Measurements from ENCODE around the gene JCAD. TPM values are rescaled to one million over a fixed set of nuclear protein-coding genes. Genes with fewer than 3 reads are reported as not detected.
"Not testable (repeated sequence)": the region's sequence is repeated elsewhere in the genome, so short reads cannot be mapped to it uniquely, and the experiment has no call there.

The JCAD gene
- total and polyA plus RNA-seq, 10 of the 15 experiments (the other 5 are each of a cell fraction or from before 2014, with no cell fraction given): 0.28 TPM; not detected in 9

GRCh38 chr10:30026080-30026479 lies 33.3 kb downstream of the JCAD start:
- Histone ChIP-seq H4K20me1 (ENCODE audit: control insufficient read depth, insufficient read depth) (no peaks in the 10 kb centered on the region), H3K36me3 (ENCODE audit: control insufficient read depth in 2 of 2, insufficient read depth in 2 of 2, low read length in 1 of 2) (no peaks in the 10 kb centered on the region), H3K27me3 (replicated peaks in 1 of 2; ENCODE audit: control insufficient read depth in 2 of 2, insufficient read depth in 2 of 2, low read length in 1 of 2) (no peaks in the 10 kb centered on the region), H3K4me3 (no peak overlapping the region), H3K4me1 (ENCODE audit: control insufficient read depth, insufficient read depth, low read length) (peaks cover 14% of the 10 kb centered on the region), H3K9me3 (replicated peaks; ENCODE audit: control insufficient read depth, insufficient read depth, low read length) (no peaks in the 10 kb centered on the region), H3K27ac (ENCODE audit: control insufficient read depth, insufficient read depth) (no peak overlapping the region), H2AFZ (ENCODE audit: control insufficient read depth, low read depth, low read length) (no peak overlapping the region), H3K9ac (ENCODE audit: control insufficient read depth, insufficient read depth, low read length) (no peak overlapping the region), H3K79me2 (ENCODE audit: control insufficient read depth, insufficient read depth, low read length) (no peaks in the 10 kb centered on the region), H3K4me2 (ENCODE audit: control insufficient read depth, insufficient read depth) (no peak overlapping the region)
- CTCF ChIA-PET: no interaction called here
- POLR2A ChIA-PET: no interaction called here
- no peak for FAIRE-seq
- no peak for DNase-seq (ENCODE audit: low read depth, low spot score)
- SMC1A ChIA-PET (ENCODE audit: uncharacterized antibody, unreplicated experiment): no interaction called here
- no peak for ATAC-seq
- in situ Hi-C loops (cut with MboI): no loop called here
- WGBS (ENCODE audit: insufficient coverage, insufficient replicate concordance, low lambda C conversion rate, missing lambda C conversion rate): 87% methylated on average over 10 of the region's 10 CpGs
- no TSS peak for BruUV-seq (replicated peaks)
- intact Hi-C loops (cut with micrococcal nuclease; ENCODE audit: unreplicated experiment): no loop called here
- TF ChIP-seq FOXK2 (IDR thresholded peaks at IDR 0.05) (no peak), HDAC2 (IDR thresholded peaks at IDR 0.05) (no peak), POLR2AphosphoS2 (IDR thresholded peaks at IDR 0.05; ENCODE audit: low read depth, low read length) (no peak)
- RAD21 ChIA-PET (ENCODE audit: unreplicated experiment): no interaction called here

- H2AFZ ChIP-seq (ENCODE audit: control insufficient read depth, low read depth, low read length); H3K36me3 ChIP-seq (ENCODE audit: control insufficient read depth in 2 of 2, insufficient read depth in 2 of 2, low read length in 1 of 2); H3K9ac ChIP-seq (ENCODE audit: control insufficient read depth, insufficient read depth, low read length); BruUV-seq (replicated peaks); H3K27ac ChIP-seq (ENCODE audit: control insufficient read depth, insufficient read depth); intact Hi-C loops (cut with micrococcal nuclease; ENCODE audit: unreplicated experiment); H3K9me3 ChIP-seq (replicated peaks; ENCODE audit: control insufficient read depth, insufficient read depth, low read length); H3K4me3 ChIP-seq; H3K79me2 ChIP-seq (ENCODE audit: control insufficient read depth, insufficient read depth, low read length); FAIRE-seq; H3K27me3 ChIP-seq (replicated peaks in 1 of 2; ENCODE audit: control insufficient read depth in 2 of 2, insufficient read depth in 2 of 2, low read length in 1 of 2); SMC1A ChIA-PET (ENCODE audit: uncharacterized antibody, unreplicated experiment); ATAC-seq; CTCF ChIA-PET; H3K4me2 ChIP-seq (ENCODE audit: control insufficient read depth, insufficient read depth); in situ Hi-C loops (cut with MboI); DNase-seq (ENCODE audit: low read depth, low spot score); RAD21 ChIA-PET (ENCODE audit: unreplicated experiment); H4K20me1 ChIP-seq (ENCODE audit: control insufficient read depth, insufficient read depth): not testable (repeated sequence)
- 54% methylated on average over 8 of the region's 8 CpGs for WGBS (ENCODE audit: insufficient coverage, insufficient replicate concordance, low lambda C conversion rate, missing lambda C conversion rate)
- POLR2A ChIA-PET: interaction anchor here (1.0 kb wide), 1 partner anchor 14 kb away, joined by 12 read pairs; no protein-coding TSS in a partner anchor
- peaks cover 14% of the 10 kb centered on the region for H3K4me1 ChIP-seq (ENCODE audit: control insufficient read depth, insufficient read depth, low read length)
Observed at GRCh38 chr10:30025428-30025827, 34.0 kb downstream of the JCAD start.

Measured in GM12878 (cell line).